ENCODE measurements around the gene PCGF3.
"Not testable (repeated sequence)": the region's sequence is repeated elsewhere in the genome, so short reads cannot be mapped to it uniquely, and the experiment has no call there.

Gene PCGF3

DNA sequence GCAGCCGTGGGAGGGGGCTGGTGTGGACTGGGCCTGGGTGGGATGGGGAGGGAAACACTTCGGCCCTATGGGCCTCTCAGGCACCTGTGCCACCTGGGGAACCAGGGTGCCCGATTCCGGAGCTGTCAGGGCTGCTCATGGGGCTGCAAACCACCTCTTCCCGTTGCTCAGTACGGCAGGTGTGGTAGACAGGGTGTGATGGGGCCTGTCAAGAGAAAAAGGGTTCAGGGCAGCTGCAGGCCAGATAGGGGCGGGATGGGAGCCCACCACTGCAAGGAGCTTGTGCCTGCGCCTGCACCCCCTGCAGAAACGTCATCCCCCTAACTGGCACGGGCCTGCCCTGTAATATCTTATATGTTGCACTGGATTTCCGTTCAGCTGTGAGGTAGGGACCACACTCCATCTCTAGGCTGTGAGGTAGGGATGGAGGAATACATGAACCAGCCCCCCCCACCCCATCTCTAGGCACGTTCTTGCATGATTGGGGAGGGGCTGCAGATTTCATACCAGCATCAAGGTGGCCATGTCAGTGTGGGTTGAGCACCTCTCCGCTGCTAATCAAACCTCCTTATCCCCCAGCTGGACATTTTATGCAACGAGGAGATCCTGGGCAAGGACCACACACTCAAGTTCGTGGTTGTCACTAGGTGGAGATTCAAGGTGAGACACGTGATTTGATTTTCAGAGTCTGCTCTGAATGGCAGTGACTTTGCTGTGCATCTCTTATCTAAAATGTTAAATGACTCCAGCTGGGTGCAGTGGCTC is 59.0 kb downstream of the PCGF3 start:
- DNase-seq: no peak

GRCh38 chr4:766152-766515 is 60.5 kb downstream of the PCGF3 start:
- DNase-seq: no peak

DNA sequence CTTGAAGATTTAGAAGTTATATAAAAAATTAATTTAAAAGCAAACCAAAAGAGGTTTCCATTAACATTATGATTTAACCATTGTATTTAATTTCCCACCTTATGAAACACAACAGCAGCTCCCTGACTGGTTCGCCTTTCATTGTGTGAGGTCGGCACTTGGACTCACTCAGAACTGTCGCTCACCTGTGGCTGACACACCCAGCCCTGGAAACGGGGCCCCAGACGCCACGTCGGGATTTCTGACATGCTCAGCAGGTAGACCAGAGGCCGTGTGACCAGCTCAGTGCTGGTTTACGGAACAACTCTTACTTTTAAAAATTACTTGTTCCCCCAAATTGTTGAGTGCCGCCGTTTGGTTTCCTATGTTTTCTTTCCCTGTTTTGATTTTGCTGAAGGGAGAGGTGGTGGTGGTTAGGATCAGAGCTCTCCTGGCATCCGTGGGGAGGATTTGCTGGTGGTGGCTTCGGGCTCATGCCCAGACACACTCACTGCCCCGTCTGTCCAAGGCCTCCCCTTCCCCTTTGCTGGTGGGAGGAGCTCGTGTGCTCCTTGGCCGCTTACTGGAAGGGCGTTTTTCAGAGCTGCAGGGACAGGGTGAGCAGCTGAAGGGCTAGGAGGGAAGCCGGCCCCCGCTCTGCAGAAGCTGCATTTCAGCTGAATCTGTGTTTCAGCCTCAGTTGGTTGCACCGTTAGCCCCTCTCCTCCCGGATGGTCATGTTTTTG is 61.1 kb downstream of the PCGF3 start:
- DNase-seq: no peak

- DNase-seq: no peak
These were observed 62.4 kb downstream of the PCGF3 start for GRCh38 chr4:768076-768475.

- DNase-seq: no peak
These were observed 63.4 kb downstream of the PCGF3 start for GRCh38 chr4:768995-769394.

- DNase-seq: no peak
These were observed 63.9 kb downstream of the PCGF3 start for GRCh38 chr4:769511-769910.

DNA sequence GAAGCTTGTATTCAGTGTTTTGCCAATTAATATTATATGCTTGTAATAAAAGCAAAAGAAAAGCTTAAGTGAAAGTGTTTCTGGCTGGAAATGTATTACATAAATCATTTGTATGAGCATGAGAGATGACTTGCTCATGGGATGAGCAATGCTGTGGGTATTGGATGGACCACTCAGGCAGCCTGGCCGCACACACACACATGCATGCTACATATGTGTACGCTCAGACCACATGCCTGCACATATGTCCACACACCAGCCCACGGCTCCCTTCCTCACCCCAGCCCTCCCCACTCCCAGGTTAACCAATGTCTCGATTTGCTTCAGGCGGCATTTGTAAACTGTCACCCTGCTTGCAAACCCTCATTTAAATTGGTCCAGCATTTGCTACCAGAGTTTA is 64.4 kb downstream of the PCGF3 start:
- no peak for DNase-seq

- DNase-seq: no peak
These were observed 65.8 kb downstream of the PCGF3 start for GRCh38 chr4:771464-771863.

DNA sequence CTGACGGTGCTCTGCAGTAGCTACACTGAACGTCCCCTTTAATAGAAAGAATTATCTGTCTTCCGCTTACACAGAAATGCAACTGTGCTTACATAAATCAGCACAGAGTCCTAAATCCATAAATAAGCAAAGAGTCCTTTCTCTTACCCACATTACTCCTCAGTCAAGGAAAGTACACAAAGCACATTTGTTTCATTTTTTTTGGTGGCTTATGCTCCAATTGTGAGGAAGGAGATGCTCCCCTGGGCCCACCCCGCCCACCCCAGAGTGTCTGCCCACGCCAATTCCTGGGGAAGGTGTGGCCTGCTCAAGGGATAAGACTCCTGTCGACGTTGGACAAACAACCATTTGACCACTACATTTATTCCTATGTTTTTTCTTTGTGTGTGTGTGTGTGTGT is 66.5 kb downstream of the PCGF3 start:
- no peak for DNase-seq

GRCh38 chr4:772776-773175 is 67.1 kb downstream of the PCGF3 start:
- DNase-seq: no peak

GRCh38 chr4:773214-773613 is 67.6 kb downstream of the PCGF3 start:
- DNase-seq: no peak

DNA sequence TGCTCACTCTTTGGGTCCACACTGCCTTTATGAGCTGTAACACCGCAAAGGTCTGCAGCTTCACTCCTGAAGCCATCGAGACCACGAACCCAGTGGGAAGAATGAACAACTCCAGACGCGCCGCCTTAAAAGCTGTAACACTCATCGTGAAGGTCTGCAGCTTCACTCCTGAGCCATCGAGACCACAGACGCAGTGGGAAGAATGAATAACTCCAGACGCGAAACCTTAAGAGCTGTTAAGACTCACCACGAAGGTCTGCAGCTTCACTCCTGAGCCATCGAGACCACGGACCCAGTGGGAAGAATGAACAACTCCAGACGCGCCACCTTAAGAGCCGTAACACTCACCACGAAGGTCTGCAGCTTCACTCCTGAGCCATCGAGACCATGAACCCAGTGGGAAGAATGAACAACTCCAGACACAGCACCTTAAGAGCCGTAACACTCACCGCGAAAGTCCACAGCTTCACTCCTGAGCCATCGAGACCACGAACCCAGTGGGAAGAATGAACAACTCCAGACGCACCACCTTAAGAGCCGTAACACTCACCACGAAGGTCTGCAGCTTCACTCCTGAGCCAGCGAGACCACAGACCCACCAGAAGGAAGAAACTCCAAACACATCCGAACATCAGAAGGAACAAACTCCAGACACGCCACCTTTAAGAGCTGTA is 68.9 kb downstream of the PCGF3 start:
- not testable (repeated sequence) for DNase-seq

GRCh38 chr4:775485-775884 is 69.9 kb downstream of the PCGF3 start:
- not testable (repeated sequence) for DNase-seq

DNA sequence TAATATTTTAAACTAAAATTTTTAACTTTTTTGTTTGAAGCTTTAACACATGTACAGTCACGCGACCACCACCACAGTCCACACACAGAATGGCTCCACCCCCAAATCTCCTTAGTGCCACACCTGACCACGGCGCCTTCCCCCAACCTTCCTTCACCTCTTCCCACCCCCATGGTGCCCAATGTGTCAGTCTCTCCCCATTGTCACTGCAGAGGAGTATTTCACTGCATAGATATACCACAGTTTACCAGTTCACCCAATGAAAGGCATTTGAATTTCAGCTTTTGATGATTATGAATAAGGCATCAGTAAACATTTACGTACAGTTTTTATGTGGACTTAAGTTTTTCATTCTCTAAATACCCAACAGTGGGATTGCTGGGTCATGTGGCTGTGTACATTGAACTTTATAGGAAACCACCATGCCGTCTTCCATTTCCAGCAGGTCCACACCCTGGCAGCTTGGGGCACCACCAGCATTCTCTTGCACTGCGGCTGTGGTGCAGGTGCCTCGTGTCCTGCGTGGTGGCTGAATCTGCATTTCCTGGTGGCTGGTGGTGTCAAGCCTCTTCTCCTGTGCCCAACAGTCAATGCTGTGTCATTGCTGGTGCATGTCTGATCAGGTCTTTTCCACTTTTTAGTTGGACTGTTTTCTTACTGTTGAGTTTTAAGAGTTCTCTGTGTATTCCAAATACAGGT is 71.3 kb downstream of the PCGF3 start:
- DNase-seq: no peak

DNA sequence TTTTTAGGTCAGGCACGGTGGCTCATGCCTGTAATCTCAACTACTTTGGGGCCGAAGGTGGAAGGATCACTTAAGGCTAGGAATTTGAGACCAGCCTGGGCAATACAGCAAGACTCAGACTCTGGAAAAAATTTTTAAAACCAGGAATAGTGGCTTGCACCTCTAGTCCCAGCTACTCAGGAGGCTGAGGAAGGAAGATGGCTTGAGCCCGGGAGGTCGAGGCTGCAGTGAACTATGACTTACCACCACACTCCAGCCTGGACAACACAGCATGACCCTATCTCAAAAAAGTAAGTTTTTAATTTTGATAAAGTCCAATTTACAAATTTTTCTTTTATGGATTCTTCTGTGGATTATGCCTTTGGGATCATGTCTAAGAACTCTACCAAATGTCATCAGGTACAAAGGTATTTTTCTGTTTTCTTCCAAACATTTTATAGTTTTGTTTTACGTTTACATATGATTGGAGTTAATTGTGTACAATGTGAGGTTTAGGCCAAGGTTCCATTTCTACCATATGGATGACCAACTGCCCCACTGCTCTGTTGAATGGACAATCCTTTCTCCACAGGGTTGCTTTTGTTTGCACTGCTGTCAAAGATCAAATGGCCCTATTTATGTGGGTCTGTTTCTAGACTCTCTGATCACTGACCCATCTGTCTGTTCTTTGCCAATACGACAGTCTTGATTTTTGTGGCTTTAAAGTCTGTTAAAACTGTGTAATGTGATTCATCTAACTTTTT is 72.1 kb downstream of the PCGF3 start:
- no peak for DNase-seq

DNA sequence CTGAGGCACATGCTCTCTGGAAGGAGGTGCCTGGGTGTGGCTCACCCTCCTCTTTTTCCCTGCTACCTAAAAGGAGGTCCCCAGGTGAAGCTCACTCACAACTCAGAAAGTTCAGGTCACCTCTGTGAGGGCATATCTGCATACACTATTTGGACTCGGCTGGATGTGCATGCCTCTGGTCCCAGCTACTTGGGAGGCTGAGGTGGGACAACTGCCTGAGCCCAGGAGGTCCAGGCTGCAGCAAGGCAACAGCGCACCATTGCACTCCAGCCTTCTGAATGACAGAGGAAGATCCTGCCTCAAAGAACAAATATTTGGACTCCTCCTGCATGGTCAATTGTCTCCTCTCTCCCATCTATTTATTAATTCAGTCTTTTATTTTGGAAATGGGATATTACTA is 73.9 kb downstream of the PCGF3 start:
- no peak for DNase-seq

GRCh38 chr4:780255-780654 is 74.6 kb downstream of the PCGF3 start:
- not testable (repeated sequence) for DNase-seq

DNA sequence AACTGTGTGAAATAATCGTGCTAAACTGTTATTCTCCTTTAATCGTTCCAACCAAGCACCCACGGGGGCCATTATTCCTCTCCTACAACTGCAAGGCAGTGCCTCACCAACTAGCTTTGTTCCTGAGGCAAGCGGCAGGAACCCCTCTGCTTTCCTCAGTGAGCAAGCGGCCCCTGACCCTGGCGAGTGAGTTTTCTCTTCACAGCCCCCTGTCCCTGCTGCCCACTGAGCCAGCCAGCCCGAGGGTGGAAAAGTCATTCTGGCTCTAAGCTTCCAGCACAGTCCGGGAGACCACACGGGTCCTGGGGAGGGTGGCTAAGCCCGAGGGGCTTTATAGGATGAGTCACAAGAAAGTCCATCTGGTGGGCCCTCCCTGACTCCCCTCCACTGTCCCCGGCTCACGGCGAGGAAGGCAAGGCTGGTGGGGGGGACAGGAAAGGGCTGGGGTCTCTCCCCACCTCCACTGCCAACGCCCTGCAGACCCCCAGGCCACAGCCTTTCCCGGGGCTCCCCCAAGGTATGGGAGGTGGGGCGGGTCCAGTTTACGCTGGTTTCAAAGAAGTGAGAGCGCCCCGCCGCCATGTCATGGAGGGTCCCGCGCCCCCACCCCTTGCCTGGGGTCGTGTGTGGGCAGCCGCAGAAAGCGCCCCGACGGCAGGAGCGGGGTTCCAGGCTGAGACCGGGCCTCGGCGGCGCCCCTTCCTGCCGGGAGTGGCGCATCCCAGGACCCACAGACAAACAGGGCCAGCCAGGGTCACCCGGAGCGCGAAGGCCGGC is 75.3 kb downstream of the PCGF3 start:
- no peak for DNase-seq

DNA sequence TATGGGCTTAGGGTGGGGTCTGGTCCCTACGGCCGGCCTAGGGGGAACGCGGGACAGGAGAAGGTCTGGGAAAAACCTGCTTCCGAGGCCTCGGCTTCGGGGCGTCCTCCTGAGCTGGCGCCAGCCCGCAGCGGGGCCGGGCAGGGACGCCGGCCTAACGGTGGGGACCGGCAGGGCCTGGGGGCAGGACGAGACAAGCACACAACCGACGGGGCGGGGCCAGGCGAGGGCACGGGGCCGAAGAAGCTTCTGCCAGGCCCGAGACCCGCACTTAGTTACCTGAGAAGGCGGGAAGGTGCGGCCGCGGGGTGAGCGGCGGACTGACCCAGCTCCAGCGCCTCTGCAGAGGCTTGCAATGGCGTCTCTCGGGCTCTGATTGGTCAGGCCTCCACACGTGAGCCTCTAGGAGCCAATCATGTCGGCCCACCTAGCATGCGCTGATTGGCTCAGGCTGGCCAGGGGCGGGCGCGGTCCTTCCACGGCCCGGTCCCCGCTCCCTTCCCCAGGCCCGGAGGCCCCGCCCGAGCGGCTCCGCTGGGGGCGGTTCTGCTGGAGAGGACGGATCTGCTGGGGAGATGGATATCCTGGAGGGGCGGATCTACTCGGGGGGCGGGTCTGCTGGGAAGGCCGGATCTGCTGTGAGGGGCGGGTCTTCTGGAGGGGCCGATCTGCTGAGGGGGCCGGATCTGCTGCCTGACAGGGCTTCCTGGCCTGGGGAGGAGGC is 76.0 kb downstream of the PCGF3 start:
- peak; percentile 96 to 98 (median 98) for DNase-seq

- no peak for DNase-seq
These were observed 79.0 kb downstream of the PCGF3 start for GRCh38 chr4:784401-785331.
